Thyroid gland (tissue), 4 donors: Measurements from ENCODE around the gene GID4. TPM values are rescaled to one million over a fixed set of nuclear protein-coding genes. Genes with fewer than 3 reads are reported as not detected.

Source experiments
- DNase-seq, 2 donors: peaks; one replicate each; pipeline ENCODE4 v3.0.0-alpha.2; 2019
- H3K27ac ChIP-seq, 3 donors: fragments of 200-600 bp; sonication (generic); 1 replicate in 2 of 3; 2 replicates in 1 of 3; pipeline ENCODE4 v1.5.1; 2016 to 2019; ENCODE audit warnings: mild to moderate bottlenecking in 1 of 3, moderate library complexity in 1 of 3
- H3K27me3 ChIP-seq: fragments of 200-600 bp; sonication (generic); one replicate; pipeline ENCODE4 v1.5.1; 2019
- H3K36me3 ChIP-seq, 2 donors: fragments of 200-600 bp; sonication (generic); one replicate each; pipeline ENCODE4 v1.5.1; 2016 to 2019
- H3K4me1 ChIP-seq, 2 donors: fragments of 200-600 bp; sonication (generic); one replicate each; pipeline ENCODE4 v1.5.1; 2017 to 2019
- H3K4me3 ChIP-seq, 3 donors: fragments of 200-600 bp; sonication (generic); replicated peaks in 1 of 3; 1 replicate in 2 of 3; 2 replicates in 1 of 3; pipeline ENCODE4 v1.5.1; 2016; ENCODE audit warnings: mild to moderate bottlenecking in 1 of 3
- H3K9me3 ChIP-seq: fragments of 200-600 bp; sonication (generic); one replicate; pipeline ENCODE4 v1.5.1; 2017
- CTCF ChIP-seq, 6 experiments: fragments of 200-600 bp in 3 of 6; fragments of 450-650 bp in 3 of 6; sonication (generic) in 3 of 6; IDR thresholded peaks; one replicate each; pipeline ENCODE4 v1.5.1; 2016 to 2019; ENCODE audit warnings: antibody characterized with exemption in 6 of 6, mild to moderate bottlenecking in 2 of 6, inconsistent platforms in 1 of 6, moderate library complexity in 1 of 6
- POLR2A ChIP-seq, 2 donors: fragments of 450-650 bp; IDR thresholded peaks; one replicate each; pipeline ENCODE4 v1.6.1; 2017; ENCODE audit warnings: antibody characterized with exemption in 2 of 2, mild to moderate bottlenecking in 2 of 2, moderate library complexity in 1 of 2
- WGBS, 2 donors: methylation state at CpG; one replicate each; pipeline ENCODE4 v1.1.5; 2017; 5-methylcytosine and 5-hydroxymethylcytosine counted together
- intact Hi-C: fragments of 100-400 bp; cut with DNase I; formaldehyde crosslinking; loops from one replicate; pipeline ENCODE4 v1.15.1; 2023
- total RNA-seq, 4 donors: library from RNA; depleted of rRNA; stranded (reverse); fragments of >200 nt; gene quantifications; one replicate each; pipeline ENCODE4 v1.2.3, GENCODE V29; 2016

GID4 gene
- total RNA-seq, 4 donors from 2014 or later = 12.6 to 16.8 (median 13.5) TPM

GRCh38 chr17:18002171-18002570 lies 37.0 kb upstream of the GID4 start:
- Histone ChIP-seq H3K27me3 (no peaks in the 10 kb centered on the region), H3K36me3 (no peaks in the 10 kb centered on the region), H3K27ac (no peak overlapping the region), H3K9me3 (no peaks in the 10 kb centered on the region), H3K4me1 (no peaks in the 10 kb centered on the region), H3K4me3 (no peak overlapping the region)
- 95 to 96% methylated on average over 2 of the region's 2 CpGs for WGBS, 2 donors
- DNase-seq = no peak
- intact Hi-C loops = no loop called here
- TF ChIP-seq CTCF (IDR thresholded peaks at IDR 0.05) (no peak), POLR2A (IDR thresholded peaks at IDR 0.05) (no peak)

GRCh38 chr17:18004345-18004744 lies 34.9 kb upstream of the GID4 start:
- WGBS, 2 donors = 83 to 92% methylated on average over 9 of the region's 9 CpGs
- H3K36me3 ChIP-seq = no peaks in the 10 kb centered on the region
- intact Hi-C loops = no loop called here
- H3K27me3 ChIP-seq = no peaks in the 10 kb centered on the region
- no peak overlapping the region for H3K27ac ChIP-seq
- H3K4me3 ChIP-seq = no peak overlapping the region
- H3K9me3 ChIP-seq = no peaks in the 10 kb centered on the region
- H3K4me1 ChIP-seq = no peaks in the 10 kb centered on the region
- TF ChIP-seq CTCF (IDR thresholded peaks at IDR 0.05) (no peak), POLR2A (IDR thresholded peaks at IDR 0.05) (no peak)
- no peak for DNase-seq

GRCh38 chr17:18004884-18005305 lies 34.3 kb upstream of the GID4 start:
- intact Hi-C loops = no loop called here
- H3K9me3 ChIP-seq = no peaks in the 10 kb centered on the region
- TF ChIP-seq CTCF (IDR thresholded peaks at IDR 0.05) (no peak), POLR2A (IDR thresholded peaks at IDR 0.05) (no peak)
- no peaks in the 10 kb centered on the region for H3K36me3 ChIP-seq
- H3K27me3 ChIP-seq = no peaks in the 10 kb centered on the region
- no peak overlapping the region for H3K27ac ChIP-seq
- DNase-seq = no peak
- no peak overlapping the region for H3K4me3 ChIP-seq
- 90 to 91% methylated on average over 9 of the region's 9 CpGs for WGBS, 2 donors
- H3K4me1 ChIP-seq = no peaks in the 10 kb centered on the region

- H3K27ac ChIP-seq = no peak overlapping the region
- intact Hi-C loops = no loop called here
- no peaks in the 10 kb centered on the region for H3K27me3 ChIP-seq
- no peaks in the 10 kb centered on the region for H3K36me3 ChIP-seq
- H3K9me3 ChIP-seq = no peaks in the 10 kb centered on the region
- 75 to 86% methylated on average over 3 of the region's 3 CpGs for whole genome bisulfite sequencing, 2 donors
- H3K4me1 ChIP-seq = no peaks in the 10 kb centered on the region
- no peak overlapping the region for H3K4me3 ChIP-seq
- TF ChIP-seq CTCF (IDR thresholded peaks at IDR 0.05) = no peak
- TF ChIP-seq POLR2A (IDR thresholded peaks at IDR 0.05) = no peak
- no peak for DNase-seq
Measured at GRCh38 chr17:18005496-18005895, 33.7 kb upstream of the GID4 start.

- TF ChIP-seq POLR2A (IDR thresholded peaks at IDR 0.05) = no peak
- no peak for TF ChIP-seq CTCF (IDR thresholded peaks at IDR 0.05)
- Histone ChIP-seq H3K27ac (no peak overlapping the region), H3K4me1 (no peaks in the 10 kb centered on the region), H3K27me3 (no peaks in the 10 kb centered on the region), H3K36me3 (no peaks in the 10 kb centered on the region), H3K4me3 (no peak overlapping the region), H3K9me3 (no peaks in the 10 kb centered on the region)
- DNase-seq = no peak
- intact Hi-C loops = no loop called here
- 75 to 79% methylated on average over 10 to 15 of the region's 31 CpGs for WGBS, 2 donors
Measured at GRCh38 chr17:18006495-18007239, 32.5 kb upstream of the GID4 start.
